NCI-H1436 treated with DMSO at 0.1 percent for 48 hours (cell line): ENCODE results near the gene MRS2.
"Not testable (repeated sequence)": the region's sequence is repeated elsewhere in the genome, so short reads cannot be mapped to it uniquely, and the experiment has no call there.

ENCODE experiments used
- DNase-seq: peaks from one replicate; lab custom pipeline; 2025; lab: John Stamatoyannopoulos, UW

MRS2 gene, protein sequence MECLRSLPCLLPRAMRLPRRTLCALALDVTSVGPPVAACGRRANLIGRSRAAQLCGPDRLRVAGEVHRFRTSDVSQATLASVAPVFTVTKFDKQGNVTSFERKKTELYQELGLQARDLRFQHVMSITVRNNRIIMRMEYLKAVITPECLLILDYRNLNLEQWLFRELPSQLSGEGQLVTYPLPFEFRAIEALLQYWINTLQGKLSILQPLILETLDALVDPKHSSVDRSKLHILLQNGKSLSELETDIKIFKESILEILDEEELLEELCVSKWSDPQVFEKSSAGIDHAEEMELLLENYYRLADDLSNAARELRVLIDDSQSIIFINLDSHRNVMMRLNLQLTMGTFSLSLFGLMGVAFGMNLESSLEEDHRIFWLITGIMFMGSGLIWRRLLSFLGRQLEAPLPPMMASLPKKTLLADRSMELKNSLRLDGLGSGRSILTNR

DNA sequence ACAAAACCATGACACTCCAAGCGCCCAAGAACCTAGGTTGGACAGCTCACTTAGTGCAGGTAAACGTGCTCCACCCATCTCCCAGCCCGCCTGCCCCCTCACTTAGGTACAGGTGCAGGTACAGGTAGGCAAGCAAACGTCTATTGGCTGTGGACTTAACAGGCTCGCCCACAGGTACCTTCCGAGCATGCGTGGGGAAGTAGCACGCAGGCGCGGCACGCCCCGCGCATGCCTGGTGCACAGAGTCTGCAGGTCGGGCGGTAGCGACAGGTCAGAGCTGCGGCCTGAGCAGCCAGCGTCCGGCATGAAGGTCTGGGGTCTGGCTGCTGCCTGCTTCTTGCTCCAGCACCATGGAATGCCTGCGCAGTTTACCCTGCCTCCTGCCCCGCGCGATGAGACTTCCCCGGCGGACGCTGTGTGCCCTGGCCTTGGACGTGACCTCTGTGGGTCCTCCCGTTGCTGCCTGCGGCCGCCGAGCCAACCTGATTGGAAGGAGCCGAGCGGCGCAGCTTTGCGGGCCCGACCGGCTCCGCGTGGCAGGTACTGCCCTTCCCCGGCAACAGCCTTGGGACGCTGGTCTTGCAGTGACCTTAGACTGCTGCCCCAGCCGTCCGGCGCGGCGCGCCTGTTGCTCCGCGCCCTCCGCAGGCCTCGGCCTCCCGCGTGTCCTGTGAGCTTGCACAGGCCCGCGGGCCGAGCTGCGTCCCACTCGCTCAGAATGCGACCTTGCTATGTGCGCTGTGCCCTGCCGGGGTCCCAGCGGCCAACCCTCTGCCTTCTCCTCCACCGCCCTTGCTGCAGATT is at the start of gene MRS2:
Gene MRS2 (plus strand): TSS at position 240 of the 804 bp plus-strand sequence. CDS start 111 bp downstream, at position 351.
- peak; percentile 52 for DNase-seq

DNA sequence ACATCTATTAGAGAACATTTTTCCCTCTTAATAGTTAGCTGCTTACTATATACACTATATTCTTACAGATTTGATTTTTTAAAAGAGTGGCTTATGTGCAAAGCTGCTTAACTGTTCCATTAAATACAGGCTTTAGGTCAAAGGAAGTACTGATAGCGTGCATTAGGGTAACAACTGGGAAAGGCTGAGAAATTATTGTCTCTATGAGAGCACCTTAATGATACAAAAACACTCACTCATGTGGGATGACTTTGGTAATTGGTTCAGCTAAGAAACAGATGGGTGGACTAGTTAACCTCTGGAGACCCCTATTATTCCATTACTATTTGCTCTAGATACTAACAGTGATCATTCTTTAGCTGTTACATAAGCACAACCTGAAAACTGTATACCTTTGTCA is 48.9 kb upstream of the MRS2 start:
- no peak for DNase-seq

DNA sequence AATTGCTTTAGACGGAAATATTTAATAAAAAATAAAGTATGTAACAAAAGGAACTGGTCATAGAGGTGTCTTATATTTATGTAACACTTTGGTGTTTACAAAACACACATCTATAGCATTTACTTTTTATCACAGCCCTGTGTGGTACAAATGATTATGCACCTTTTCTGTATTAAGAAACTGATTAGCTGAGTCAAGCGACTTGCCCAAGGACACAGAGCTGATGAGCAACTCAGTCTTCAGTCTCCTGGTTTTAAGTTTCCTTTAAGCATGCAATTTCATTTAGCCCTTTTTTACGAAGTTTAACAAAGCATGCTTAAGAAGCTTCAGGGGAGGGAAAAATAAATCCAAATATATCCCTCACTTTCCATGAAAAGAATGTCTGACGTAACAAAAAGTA is 47.3 kb upstream of the MRS2 start:
- DNase-seq: no peak

DNA sequence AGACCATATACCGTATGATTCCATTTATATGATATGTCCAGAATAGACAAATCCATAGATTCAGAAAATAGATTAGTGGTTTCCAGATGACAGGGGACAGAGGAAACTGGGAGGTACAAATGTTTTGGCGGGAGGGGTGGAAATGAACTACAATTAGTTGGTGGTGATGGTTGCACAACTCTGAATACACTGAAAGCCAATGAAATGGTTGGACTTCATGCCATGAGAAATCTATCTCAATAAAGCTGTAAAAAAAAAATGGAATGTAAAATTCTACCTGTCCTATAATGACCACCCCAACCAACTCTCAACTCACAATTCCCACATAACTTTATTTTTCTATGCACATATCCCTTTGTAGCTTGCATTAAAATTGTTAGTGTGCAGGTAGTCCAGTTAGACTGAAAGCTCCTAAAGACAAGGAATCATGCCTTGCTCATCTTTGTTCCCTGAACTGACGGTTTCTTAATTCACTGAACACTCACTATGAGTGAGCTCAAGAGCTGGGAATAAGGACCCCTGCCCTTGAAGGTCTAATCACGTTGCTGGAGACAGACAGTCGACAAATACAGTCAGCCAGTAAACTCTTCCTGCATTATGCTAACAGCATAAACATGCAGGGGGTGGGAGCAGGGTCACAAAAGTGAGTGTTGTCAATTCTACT is 46.3 kb upstream of the MRS2 start:
- no peak for DNase-seq

DNA sequence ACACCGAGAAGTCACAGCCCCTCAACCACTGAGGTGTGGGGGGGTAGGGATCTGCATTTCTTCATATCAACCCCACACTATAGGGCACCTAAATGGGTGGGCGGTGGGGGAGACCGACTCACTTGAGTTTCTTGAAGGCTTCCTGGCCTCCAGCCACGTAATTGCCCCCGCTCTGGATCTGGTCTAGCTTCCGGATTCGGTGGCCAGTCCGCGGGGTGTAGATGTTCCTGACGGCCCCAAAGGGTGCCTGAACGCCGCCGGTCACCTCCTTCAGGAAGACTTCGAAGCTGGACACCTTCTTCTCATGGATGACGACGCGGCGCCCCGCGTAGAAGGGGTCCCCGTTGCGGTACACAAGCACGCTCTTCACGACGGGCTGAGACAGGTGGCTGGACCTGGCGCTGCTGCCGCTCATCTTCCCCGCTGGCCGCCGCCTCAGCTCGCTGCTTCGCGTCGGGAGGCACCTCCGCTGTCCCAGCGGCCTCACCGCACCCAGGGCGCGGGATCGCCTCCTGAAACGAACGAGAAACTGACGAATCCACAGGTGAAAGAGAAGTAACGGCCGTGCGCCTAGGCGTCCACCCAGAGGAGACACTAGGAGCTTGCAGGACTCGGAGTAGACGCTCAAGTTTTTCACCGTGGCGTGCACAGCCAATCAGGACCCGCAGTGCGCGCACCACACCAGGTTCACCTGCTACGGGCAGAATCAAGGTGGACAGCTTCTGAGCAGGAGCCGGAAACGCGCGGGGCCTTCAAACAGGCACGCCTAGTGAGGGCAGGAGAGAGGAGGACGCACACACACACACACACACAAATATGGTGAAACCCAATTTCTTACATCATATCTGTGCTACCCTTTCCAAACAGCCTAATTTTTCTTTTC is 45.2 kb upstream of the MRS2 start, which contains the start of gene DCDC2:
Gene DCDC2 (minus strand): TSS at position 724 of the 883 bp plus-strand sequence. CDS start 309 bp downstream, at position 415.
- DNase-seq: no peak

DNA sequence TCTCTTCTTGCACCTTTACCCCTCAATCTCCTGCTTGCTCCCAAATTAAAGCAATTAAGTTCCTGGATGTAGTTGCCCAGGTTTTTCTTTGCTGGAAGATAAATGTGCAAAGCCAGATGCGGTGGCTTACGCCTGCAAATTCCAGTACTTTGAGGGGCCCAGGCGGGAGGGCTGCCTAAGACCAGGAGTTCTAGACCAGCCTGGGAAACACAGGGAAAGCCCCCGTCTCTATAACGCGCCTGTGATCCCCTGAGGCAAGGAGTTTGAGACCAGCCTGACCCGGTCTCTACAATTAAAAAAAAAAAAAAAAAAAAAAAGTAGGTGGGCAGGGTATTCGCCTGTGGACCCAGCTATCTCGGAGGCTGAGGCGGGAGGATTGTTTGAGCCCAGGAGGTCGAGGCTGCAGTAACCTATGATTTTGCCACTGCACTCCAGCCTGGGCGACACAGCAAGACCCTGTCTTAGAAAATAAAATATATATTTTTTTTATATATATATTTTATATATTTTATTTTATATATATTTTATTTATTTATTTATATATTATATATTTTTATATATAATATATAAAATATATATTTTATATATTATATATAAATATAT is 44.4 kb upstream of the MRS2 start:
- DNase-seq: no peak

DNA sequence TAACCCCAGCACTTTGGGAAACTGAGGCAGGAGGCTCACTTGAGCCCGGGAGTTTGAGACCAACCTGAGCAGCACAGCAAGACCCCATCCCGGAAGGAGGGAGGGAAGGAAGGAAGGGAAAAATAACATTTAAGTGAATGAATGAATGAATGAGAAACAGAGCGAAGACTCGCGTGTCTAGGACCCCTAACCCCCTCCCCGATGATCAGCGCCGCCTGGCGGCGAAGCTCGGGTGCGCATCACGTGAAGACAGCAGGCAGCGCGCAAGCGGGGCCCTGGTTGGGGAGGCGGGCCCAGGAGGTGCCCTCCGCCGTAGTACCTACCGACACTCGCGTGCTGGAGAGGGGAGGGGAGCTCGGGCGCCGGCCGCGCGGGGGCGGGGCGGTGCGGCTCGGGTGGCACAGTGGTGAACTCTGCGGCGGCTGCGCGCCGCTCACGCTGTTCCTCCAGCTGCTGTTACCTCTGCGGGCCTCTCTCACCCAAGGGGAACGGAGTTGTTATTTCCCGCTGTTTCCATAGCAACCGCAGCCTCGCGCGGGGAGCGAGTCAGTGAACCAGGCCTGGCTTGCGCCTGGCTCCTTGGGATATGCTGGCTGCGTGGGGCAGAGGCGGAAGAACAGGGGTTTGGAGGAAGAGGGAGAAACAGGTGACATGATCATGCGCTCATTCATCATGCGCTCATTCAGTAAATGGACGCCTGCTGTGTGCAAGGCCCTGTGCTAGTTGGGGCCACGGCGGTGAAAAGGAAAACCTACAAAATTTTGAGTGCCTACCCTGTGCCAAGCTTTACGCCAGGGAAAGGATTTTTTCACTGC is 42.9 kb upstream of the MRS2 start:
- DNase-seq: peak; percentile 59

DNA sequence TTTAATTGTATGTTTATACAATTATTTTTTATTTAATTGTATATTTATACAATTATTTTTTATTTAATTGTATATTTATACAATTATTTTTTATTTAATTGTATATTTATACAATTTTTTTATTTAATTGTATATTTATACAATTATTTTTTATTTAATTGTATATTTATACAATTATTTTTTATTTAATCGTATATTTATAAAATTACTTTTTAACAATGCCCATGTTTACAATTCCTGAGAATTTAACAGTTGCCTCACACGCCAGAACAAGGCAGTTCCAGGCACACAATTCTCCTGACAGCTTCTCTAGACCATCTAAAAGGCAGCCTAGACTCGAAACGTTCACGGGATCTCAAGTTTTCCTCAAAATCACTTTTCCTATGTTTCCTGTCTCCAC is 40.4 kb upstream of the MRS2 start:
- not testable (repeated sequence) for DNase-seq

DNA sequence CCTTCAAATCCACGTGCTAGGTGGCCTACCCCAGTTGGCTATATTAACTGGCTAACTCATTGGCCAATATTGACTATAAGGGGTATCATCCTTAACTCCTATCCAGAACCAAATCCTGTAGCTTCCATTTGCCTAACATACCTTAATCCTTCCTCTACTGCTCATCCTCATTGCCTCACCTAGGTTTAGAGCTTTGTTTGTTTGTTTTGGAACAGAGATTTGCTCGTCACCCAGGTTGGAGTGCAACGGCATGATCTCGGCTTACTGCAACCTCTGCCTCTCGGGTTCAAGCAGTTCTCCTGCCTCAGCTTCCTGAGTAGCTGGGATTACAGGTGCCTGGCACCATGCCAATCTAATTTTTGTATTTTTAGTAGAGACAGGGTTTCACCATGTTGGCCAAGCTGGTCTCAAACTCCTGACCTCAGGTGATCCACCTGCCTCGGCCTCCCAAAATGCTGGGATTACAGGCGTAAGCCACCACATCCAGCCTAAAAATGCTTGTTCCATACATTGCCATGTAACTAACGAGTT is 37.6 kb upstream of the MRS2 start:
- DNase-seq: not testable (repeated sequence)

DNA sequence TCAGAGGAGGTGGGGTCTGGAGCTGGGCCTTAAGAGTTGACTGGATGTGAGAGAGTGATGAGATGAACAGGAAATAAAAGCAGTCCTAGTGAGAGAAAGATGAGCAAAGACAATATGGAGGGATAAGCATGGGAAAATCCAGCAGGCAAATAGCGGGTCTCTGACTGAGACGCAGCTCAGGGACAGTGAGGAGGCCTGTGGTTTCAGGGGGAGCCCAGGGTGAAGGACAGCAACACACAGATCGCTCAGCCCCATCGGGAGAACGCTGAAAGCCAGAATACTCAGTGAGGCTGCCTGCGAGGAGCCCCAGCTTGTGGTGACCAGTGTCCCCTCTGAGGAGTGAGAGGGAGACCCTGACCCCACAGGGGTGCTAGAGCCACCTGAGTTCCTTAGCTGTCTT is 28.1 kb upstream of the MRS2 start:
- DNase-seq: no peak

DNA sequence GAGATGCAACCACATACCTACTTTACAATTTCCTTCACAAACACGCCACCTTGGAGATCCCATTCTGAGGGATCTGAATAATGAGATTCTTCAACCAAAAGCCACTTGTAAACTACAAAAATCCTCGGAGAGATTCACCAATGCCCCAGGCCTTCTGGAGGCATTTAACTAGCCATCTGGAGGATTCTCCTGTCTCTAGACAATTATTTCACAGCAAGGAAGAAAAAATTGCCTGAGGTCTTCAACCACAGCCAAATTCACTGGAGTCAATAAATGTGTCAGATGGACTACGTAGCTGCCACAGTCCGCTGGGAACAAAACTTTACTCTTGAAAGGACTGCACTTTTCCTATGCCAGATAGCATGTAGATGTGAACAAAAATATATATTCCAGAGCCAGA is 25.9 kb upstream of the MRS2 start:
- no peak for DNase-seq

DNA sequence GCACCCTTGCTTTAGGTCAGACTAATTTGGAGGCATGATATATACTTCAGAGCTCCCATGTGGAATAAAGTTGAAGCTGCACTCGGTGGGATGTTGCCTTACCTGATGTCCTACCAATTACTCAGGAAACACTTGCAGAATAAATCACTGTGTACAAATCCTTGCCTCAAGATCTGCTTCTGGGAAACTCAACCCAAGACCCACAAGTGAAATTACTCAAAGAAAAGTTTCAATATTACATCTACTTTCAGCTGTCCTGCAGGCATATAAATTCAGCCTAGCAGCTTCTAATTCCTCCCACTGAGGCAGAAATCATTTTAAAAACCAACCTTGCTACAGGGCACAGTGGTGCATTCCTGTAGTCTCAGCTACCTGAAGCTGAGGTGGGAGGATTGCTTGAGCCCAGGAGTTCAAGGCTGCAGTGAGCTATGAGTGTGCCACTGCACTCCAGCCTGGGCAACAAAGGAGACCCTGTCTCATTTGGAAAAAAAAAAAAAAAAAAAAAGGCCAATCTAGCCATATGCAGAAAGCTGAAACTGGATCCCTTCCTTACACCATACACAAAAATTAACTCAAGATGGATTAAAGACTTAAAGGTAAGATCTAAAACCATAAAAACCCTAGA is 24.2 kb upstream of the MRS2 start:
- DNase-seq: no peak

DNA sequence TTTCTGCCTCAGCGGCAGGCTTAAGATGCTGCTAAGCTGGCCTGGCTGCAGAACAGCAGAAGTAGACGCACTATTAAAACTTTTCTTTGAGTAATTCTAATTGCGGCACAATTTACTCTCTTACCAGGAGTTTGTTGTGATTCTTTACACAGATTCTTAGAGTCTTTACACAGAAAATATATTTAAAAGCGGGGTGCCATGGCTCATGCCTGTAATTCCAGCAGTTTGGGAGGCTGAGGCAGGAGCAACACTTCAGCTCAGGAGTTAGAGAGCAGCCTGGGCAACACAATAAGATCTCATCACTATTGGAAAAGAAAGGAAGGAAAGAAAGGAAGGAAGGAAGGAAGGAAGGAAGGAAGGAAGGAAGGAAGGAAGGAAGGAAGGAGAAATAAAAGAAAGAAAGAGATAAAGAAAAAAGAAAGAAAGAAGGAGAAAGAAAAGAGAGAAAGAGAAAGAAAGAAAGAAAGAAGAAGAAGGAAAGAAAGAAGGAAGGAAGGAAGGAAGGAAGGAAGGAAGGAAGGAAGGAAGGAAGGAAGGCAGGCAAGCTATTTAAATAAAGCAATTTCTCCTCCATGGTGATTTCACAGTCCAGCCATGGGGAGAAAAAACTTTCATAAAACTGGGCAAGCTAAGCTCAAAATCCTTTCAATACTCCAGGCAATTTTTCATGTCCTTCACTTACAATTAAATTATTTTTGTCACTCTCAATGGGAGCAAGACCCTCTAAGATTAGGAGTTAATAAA is 21.1 kb upstream of the MRS2 start:
- no peak for DNase-seq

DNA sequence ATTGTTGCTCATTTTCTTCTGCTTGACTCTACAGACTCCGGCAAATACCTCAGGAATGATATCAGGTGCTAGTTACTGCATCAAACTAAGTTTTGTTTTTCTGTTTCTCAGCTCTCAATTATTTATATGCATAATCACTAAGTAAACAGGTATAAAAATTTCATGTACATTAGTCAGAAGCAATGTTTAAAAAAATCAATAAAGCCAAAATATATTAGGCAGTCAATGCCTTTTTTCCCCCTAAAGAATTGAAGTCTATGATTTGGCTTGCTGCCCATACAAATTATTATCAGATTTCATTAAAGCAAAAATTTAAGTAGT is 20.6 kb upstream of the MRS2 start:
- DNase-seq: no peak

DNA sequence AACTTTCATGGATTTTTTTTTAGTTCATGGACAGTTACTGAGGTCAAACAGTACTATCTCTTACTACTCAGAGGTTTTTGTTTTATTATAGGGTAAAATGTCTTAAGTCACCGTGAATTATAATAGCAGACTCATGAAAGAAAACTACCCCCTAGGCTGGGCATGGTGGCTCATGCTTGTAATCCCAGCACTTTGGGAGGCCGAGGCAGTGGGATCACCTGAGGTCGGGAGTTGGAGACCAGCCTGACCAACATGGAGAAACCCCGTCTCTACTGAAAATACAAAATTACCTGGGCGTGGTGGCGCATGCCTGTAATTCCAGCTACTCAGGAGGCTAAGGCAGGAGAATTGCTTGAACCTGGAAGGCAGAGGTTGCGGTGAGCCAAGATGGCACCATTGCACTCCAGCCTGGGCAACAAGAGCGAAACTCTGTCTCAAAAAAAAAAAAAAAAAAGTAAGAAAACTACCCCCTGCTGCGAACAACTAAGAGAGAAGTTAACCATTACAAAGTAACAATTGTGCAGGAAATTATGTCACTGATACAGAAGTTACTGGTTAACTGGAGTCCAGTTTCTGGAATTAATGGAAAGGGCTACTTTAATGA is 19.7 kb upstream of the MRS2 start:
- DNase-seq: not testable (repeated sequence)

DNA sequence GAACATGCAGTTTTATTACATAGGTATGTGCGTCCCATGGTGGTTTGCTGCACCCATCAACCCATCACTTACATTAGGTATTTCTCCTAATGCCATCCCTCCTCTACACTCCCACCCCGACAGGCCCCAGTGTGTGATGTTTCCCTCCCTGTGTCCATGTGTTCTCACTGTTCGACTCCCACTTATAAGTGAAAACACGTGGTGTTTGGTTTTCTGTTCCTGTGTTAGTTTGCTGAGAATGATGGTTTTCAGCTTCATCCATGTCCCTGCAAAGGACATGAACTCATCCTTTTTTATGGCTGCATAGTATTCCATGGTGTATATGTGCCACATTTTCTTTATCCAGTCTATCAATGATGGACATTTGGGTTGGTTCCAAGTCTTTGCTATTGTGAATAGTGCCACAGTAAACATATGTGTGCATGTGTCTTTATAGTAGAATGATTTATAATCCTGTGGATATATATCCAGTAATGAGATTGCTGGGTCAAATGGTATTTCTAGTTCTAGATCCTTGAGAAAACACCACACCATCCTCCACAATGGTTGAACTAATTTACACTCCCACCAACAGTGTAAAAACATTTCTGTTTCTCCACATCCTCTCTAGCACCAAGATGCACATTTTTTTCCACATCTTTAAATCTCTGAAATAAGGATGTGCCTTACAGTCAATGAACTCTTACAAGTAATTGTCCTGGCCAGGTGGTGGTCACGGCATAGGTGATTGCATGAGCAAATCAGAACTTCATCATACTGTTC is 18.2 kb upstream of the MRS2 start:
- DNase-seq: not testable (repeated sequence)

DNA sequence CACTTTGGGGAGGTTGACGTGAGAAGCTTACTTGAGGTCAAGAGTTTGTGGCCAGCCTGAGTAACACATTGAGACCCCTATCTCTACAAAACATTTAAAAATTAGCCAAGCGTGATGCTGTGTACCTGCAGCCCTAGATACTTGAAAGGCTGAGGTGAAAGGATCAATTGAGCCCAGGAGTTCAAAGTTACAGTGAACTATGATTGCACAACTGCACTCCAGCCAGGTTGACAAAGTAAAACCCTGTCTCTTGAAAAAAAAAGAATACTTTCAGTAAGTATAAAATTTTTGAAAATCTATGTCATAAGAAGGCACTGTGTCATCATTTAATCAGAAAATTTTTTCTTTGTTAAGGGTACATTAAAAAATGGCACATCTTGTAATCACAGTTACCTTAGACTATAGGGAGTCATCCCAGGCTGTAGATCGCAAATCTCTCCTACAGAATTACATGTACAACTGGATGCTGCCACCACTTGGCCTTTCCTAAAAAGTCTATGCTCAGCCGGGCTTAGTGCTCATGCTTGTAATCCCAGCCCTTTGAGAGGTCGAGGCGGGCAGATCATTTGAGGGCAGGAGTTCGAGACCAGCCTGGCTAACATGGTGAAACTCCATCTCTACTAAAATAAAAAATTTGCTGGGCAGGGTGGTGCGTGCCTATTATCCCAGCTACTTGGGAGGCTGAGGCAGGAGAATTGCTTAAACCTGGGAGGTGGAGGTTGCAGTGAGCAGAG is 17.0 kb upstream of the MRS2 start:
- no peak for DNase-seq
